Measurements from ENCODE around the gene MACROD2. TPM values are rescaled to one million over a fixed set of nuclear protein-coding genes. Genes with fewer than 3 reads are reported as not detected.

The MACROD2 gene
- total RNA-seq, 1 donor from 2014 or later, result 2.5 TPM

DNA sequence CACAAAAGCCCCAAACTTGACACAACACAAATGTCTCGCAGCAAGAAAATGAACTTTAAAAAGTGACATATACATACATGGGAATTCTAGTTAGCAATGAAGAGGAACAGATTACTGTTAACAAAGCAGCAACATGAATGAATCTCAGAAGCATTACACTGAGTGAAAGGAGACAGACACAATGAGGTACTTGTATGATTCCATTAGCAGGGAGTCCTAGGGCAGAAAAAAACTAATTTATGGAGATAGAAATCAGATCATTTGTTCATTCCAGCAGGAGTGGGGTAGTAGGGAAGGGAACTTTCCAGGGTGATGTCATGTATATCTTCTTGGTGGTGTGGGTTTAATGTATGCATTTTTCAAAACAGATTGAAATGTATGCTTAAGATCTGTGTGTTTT, 2053.6 kb downstream of the MACROD2 start:
- Mint-ChIP-seq H3K4me3 (ENCODE audit: unreplicated experiment) (no peak overlapping the region), H3K27me3 (ENCODE audit: unreplicated experiment) (no peaks in the 10 kb centered on the region), H3K36me3 (ENCODE audit: unreplicated experiment) (no peaks in the 10 kb centered on the region), H3K9me3 (ENCODE audit: unreplicated experiment) (no peaks in the 10 kb centered on the region), H3K27ac (ENCODE audit: unreplicated experiment) (no peak overlapping the region), H3K4me1 (ENCODE audit: unreplicated experiment) (no peaks in the 10 kb centered on the region)
- DNase-seq (ENCODE audit: extremely low spot score, unreplicated experiment), result no peak
- TF ChIP-seq CTCF (IDR thresholded peaks at IDR 0.05), result no peak

DNA sequence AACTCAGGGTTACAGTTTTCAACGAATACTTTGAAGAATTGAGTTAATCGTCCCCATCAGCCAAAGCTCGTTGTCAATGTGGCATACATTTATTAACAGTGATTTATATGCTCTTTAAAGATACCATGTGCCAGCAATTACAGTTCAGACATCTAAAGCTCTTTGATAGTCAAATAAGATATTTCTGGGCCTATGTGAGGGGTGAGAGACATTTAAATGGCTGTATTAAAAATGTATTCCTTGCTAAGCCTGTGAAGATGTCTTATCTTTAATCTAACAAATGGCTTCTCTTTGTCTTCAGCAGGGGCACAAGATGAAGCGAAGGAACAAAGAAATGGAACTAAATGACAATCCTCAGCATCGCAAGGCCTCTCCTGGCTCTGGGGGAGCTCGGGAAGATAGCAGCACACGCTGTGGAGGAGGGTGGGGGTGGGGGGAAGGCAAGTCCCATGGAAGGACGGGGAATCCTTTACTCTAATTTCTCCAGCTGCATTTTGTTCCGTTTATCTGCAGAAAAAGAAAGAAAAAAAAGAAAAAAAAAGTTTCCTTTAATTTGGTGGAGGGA, 2054.3 kb downstream of the MACROD2 start:
- no peak for DNase-seq (ENCODE audit: extremely low spot score, unreplicated experiment)

DNA sequence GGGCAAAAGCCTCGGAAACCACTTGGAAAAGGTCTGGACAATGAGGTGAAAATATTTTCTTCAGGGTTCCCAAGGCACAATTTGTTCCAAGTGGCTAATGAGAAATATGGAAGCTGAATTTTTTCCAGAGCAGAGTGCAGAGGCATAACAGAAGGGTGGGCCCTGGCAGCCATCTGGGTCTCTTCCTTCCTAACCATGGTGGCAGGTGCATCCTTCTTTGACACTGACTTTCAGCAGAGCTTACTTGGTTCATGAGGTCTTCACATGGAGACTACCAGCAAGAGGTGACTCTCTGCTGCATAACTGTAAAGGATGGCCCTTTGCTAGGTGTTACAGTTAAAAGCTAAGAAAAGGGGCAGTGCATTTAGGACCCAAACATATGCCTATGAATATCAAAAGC, 2055.1 kb downstream of the MACROD2 start:
- H3K27ac Mint-ChIP-seq (ENCODE audit: unreplicated experiment), result no peak overlapping the region
- no peaks in the 10 kb centered on the region for H3K36me3 Mint-ChIP-seq (ENCODE audit: unreplicated experiment)
- H3K9me3 Mint-ChIP-seq (ENCODE audit: unreplicated experiment), result no peaks in the 10 kb centered on the region
- H3K4me1 Mint-ChIP-seq (ENCODE audit: unreplicated experiment), result no peaks in the 10 kb centered on the region
- no peak for DNase-seq (ENCODE audit: extremely low spot score, unreplicated experiment)
- no peak overlapping the region for H3K4me3 Mint-ChIP-seq (ENCODE audit: unreplicated experiment)
- no peaks in the 10 kb centered on the region for H3K27me3 Mint-ChIP-seq (ENCODE audit: unreplicated experiment)
- no peak for TF ChIP-seq CTCF (IDR thresholded peaks at IDR 0.05)

More for the DNA sequence above, 2054.3 kb downstream of the MACROD2 start:
- Mint-ChIP-seq H3K27me3 (ENCODE audit: unreplicated experiment) (no peaks in the 10 kb centered on the region), H3K36me3 (ENCODE audit: unreplicated experiment) (no peaks in the 10 kb centered on the region), H3K27ac (ENCODE audit: unreplicated experiment) (no peak overlapping the region), H3K4me1 (ENCODE audit: unreplicated experiment) (no peaks in the 10 kb centered on the region), H3K9me3 (ENCODE audit: unreplicated experiment) (no peaks in the 10 kb centered on the region), H3K4me3 (ENCODE audit: unreplicated experiment) (no peak overlapping the region)
- no peak for TF ChIP-seq CTCF (IDR thresholded peaks at IDR 0.05)

GRCh38 chr20:16051968-16052367, 2056.7 kb downstream of the MACROD2 start:
- H3K9me3 Mint-ChIP-seq (ENCODE audit: unreplicated experiment), result no peaks in the 10 kb centered on the region
- H3K27me3 Mint-ChIP-seq (ENCODE audit: unreplicated experiment), result no peaks in the 10 kb centered on the region
- no peaks in the 10 kb centered on the region for H3K36me3 Mint-ChIP-seq (ENCODE audit: unreplicated experiment)
- no peaks in the 10 kb centered on the region for H3K4me1 Mint-ChIP-seq (ENCODE audit: unreplicated experiment)
- no peak overlapping the region for H3K27ac Mint-ChIP-seq (ENCODE audit: unreplicated experiment)
- TF ChIP-seq CTCF (IDR thresholded peaks at IDR 0.05), result no peak
- no peak for DNase-seq (ENCODE audit: extremely low spot score, unreplicated experiment)
- no peak overlapping the region for H3K4me3 Mint-ChIP-seq (ENCODE audit: unreplicated experiment)

- Mint-ChIP-seq H3K36me3 (ENCODE audit: unreplicated experiment) (no peaks in the 10 kb centered on the region), H3K4me1 (ENCODE audit: unreplicated experiment) (no peaks in the 10 kb centered on the region), H3K27me3 (ENCODE audit: unreplicated experiment) (no peaks in the 10 kb centered on the region), H3K27ac (ENCODE audit: unreplicated experiment) (no peak overlapping the region), H3K9me3 (ENCODE audit: unreplicated experiment) (no peaks in the 10 kb centered on the region), H3K4me3 (ENCODE audit: unreplicated experiment) (no peak overlapping the region)
- TF ChIP-seq CTCF (IDR thresholded peaks at IDR 0.05), result no peak
- DNase-seq (ENCODE audit: extremely low spot score, unreplicated experiment), result no peak
These were observed 2057.1 kb downstream of the MACROD2 start for GRCh38 chr20:16052456-16052855.

Measured in osteocyte (in vitro differentiated cells).